DOHH2 (cell line): ENCODE data around the gene BTG1.

Source experiments
- H3F3A ChIP-seq: fragments of 200-600 bp; sonication (generic), shearing (Covaris generic); 2 replicates; pipeline ENCODE4 v1.6.0; 2016; ENCODE audit warnings: antibody characterized with exemption, mild to moderate bottlenecking; ENCODE audit not compliant: control insufficient read depth, insufficient read depth
- H3K27ac ChIP-seq: fragments of 200-600 bp; sonication (generic); 2 replicates; pipeline ENCODE4 v1.5.1; 2014; ENCODE audit warnings: low read depth, mild to moderate bottlenecking, low read length, moderate library complexity
- H3K27me3 ChIP-seq: fragments of 200-600 bp; sonication (generic); 2 replicates; pipeline ENCODE4 v1.6.1; 2014; ENCODE audit warnings: mild to moderate bottlenecking, low read length, mixed read lengths; ENCODE audit not compliant: control insufficient read depth
- H3K36me3 ChIP-seq: fragments of 200-600 bp; sonication (generic); 2 replicates; pipeline ENCODE4 v1.6.1; 2014; ENCODE audit warnings: mild to moderate bottlenecking, low read length, moderate library complexity, mixed read lengths; ENCODE audit not compliant: control insufficient read depth
- H3K4me1 ChIP-seq: fragments of 200-600 bp; sonication (generic); 2 replicates; pipeline ENCODE4 v1.6.1; 2014; ENCODE audit warnings: mild to moderate bottlenecking, low read length, mixed read lengths; ENCODE audit not compliant: control insufficient read depth
- H3K4me2 ChIP-seq: fragments of 200-600 bp; sonication (generic); 2 replicates; pipeline ENCODE4 v1.6.0; 2014; ENCODE audit warnings: mild to moderate bottlenecking, low read length, moderate library complexity
- H3K4me3 ChIP-seq: fragments of 200-600 bp; sonication (generic); 2 replicates; pipeline ENCODE4 v1.5.1; 2014; ENCODE audit warnings: mild to moderate bottlenecking, low read length, mixed read lengths
- H3K79me2 ChIP-seq: fragments of 200-600 bp; sonication (generic); 2 replicates; pipeline ENCODE4 v1.6.1; 2014; ENCODE audit warnings: mild to moderate bottlenecking, low read length, mixed read lengths; ENCODE audit not compliant: control insufficient read depth
- H3K9me2 ChIP-seq: fragments of 200-600 bp; sonication (generic); replicated peaks from 2 replicates; pipeline ENCODE4 v1.6.1; 2014; ENCODE audit warnings: mild to moderate bottlenecking, low read length, mixed read lengths; ENCODE audit not compliant: control insufficient read depth
- H3K9me3 ChIP-seq: fragments of 200-600 bp; sonication (generic); 2 replicates; pipeline ENCODE4 v1.6.1; 2014; ENCODE audit warnings: antibody characterized with exemption, low read length, mixed read lengths; ENCODE audit not compliant: control insufficient read depth, insufficient read depth
- H4K20me1 ChIP-seq: fragments of 200-600 bp; sonication (generic); 2 replicates; pipeline ENCODE4 v1.6.0; 2014; ENCODE audit warnings: low read depth, mild to moderate bottlenecking, antibody characterized with exemption, low read length, moderate library complexity; ENCODE audit not compliant: control insufficient read depth, insufficient read depth
- CTCF ChIP-seq: fragments of 200-600 bp; sonication (generic); IDR thresholded peaks from one replicate; pipeline ENCODE4 v1.5.1; 2014; ENCODE audit warnings: antibody characterized with exemption, mild to moderate bottlenecking, low read depth, low read length; ENCODE audit not compliant: poor library complexity, severe bottlenecking
- EZH2phosphoT487 ChIP-seq: fragments of 200-600 bp; sonication (generic); IDR thresholded peaks from 2 replicates; pipeline ENCODE4 v1.6.1; 2017; ENCODE audit warnings: borderline replicate concordance, mild to moderate bottlenecking, antibody characterized with exemption, low read length, moderate library complexity, mixed read lengths

Gene BTG1

GRCh38 chr12:92122941-92123779, 22.5 kb downstream of the BTG1 start:
- Histone ChIP-seq H3K27me3 (no peaks in the 10 kb centered on the region), H3K79me2 (peaks cover 56% of the 10 kb centered on the region), H3F3A (no peaks in the 10 kb centered on the region; the same call in 1 of the 2 replicates), H4K20me1 (peaks cover under 1% of the 10 kb centered on the region; the same call in 1 of the 2 replicates), H3K36me3 (peaks cover 1% of the 10 kb centered on the region), H3K9me2 (no peaks in the 10 kb centered on the region), H3K4me2 (no peak overlapping the region), H3K4me3 (no peak overlapping the region), H3K27ac (no peak overlapping the region), H3K4me1 (peaks cover 13% of the 10 kb centered on the region), H3K9me3 (no peaks in the 10 kb centered on the region)
- TF ChIP-seq CTCF (no peak), EZH2phosphoT487 (no peak)

- peaks cover 13% of the 10 kb centered on the region for H3K4me1 ChIP-seq
- no peak overlapping the region for H3K4me3 ChIP-seq
- H3K9me3 ChIP-seq = no peaks in the 10 kb centered on the region
- no peaks in the 10 kb centered on the region; the same call in none of the 2 replicates for H3K36me3 ChIP-seq
- no peak for TF ChIP-seq CTCF
- TF ChIP-seq EZH2phosphoT487 = no peak
- H4K20me1 ChIP-seq = no peaks in the 10 kb centered on the region
- no peak overlapping the region for H3K27ac ChIP-seq
- H3K4me2 ChIP-seq = no peak overlapping the region
- H3K27me3 ChIP-seq = no peaks in the 10 kb centered on the region
- H3K79me2 ChIP-seq = peaks cover 45% of the 10 kb centered on the region
- H3F3A ChIP-seq = no peaks in the 10 kb centered on the region; the same call in 1 of the 2 replicates
- H3K9me2 ChIP-seq = no peaks in the 10 kb centered on the region
Observed at GRCh38 chr12:92121826-92122225, 23.8 kb downstream of the BTG1 start.

- Histone ChIP-seq H3K27ac (no peak overlapping the region), H3K4me1 (peaks cover 2% of the 10 kb centered on the region), H3K36me3 (no peaks in the 10 kb centered on the region; the same call in none of the 2 replicates), H3K4me3 (no peak overlapping the region), H3K9me3 (no peaks in the 10 kb centered on the region), H3K27me3 (no peaks in the 10 kb centered on the region), H3K4me2 (no peak overlapping the region), H4K20me1 (no peaks in the 10 kb centered on the region), H3K9me2 (no peaks in the 10 kb centered on the region), H3F3A (no peaks in the 10 kb centered on the region; the same call in 1 of the 2 replicates), H3K79me2 (peaks cover 26% of the 10 kb centered on the region)
- no peak for TF ChIP-seq EZH2phosphoT487
- no peak for TF ChIP-seq CTCF
Observed at GRCh38 chr12:92118826-92119536, 26.7 kb downstream of the BTG1 start.
